ENCODE measurements around the gene COL27A1. TPM values are rescaled to one million over a fixed set of nuclear protein-coding genes. Genes with fewer than 3 reads are reported as not detected.

COL27A1 gene
- total RNA-seq, 1 donor from 2014 or later: 0.33 TPM

- H3K4me3 Mint-ChIP-seq: no peak overlapping the region
Measured at GRCh38 chr9:114347675-114348074, 192.3 kb downstream of the COL27A1 start.

GRCh38 chr9:114348261-114348905 is 193.0 kb downstream of the COL27A1 start:
- Mint-ChIP-seq H3K4me1 (peaks cover 44% of the 10 kb centered on the region), H3K4me3 (peak overlapping the region; percentile 58)
- intact Hi-C loops (cut with micrococcal nuclease): loop anchor here (1.0 to 2.0 kb wide), 2 partner anchors 9 to 268 kb away; no protein-coding TSS in a partner anchor

More at GRCh38 chr9:114347675-114348074, 192.3 kb downstream of the COL27A1 start:
- Mint-ChIP-seq H3K27ac (peak overlapping the region; percentile 94), H3K36me3 (ENCODE audit: low read depth) (peaks cover 95% of the 10 kb centered on the region), H3K9me3 (no peaks in the 10 kb centered on the region), H3K4me1 (peaks cover 41% of the 10 kb centered on the region), H3K27me3 (no peaks in the 10 kb centered on the region)
- no peak for TF ChIP-seq CTCF (IDR thresholded peaks at IDR 0.05)
- no peak for DNase-seq
- ChIA-PET POLR2A (interaction anchor here (2.7 to 13.9 kb wide), 2 partner anchors 37 to 51 kb away, joined by 30 to 188 read pairs; partner anchors contain the start of gene AKNA), CTCF (interaction anchor here (1.3 kb wide), 1 partner anchor 43 kb away, joined by 3 read pairs; no protein-coding TSS in a partner anchor)
- intact Hi-C loops (cut with micrococcal nuclease): loop anchor here (1.0 to 2.0 kb wide), 2 partner anchors 8 to 269 kb away; no protein-coding TSS in a partner anchor
- no peak for ATAC-seq (ENCODE audit: low read depth)

GRCh38 chr9:114348906-114349482 is 193.7 kb downstream of the COL27A1 start:
- TF ChIP-seq CTCF (IDR thresholded peaks at IDR 0.05): no peak
- POLR2A ChIA-PET: interaction anchor here (0.5 to 13.9 kb wide), 18 partner anchors 9 to 262 kb away, joined by 3 to 188 read pairs (median 7); partner anchors contain the start of genes AKNA, ATP6V1G1 and TMEM268
- Mint-ChIP-seq H3K4me1 (peaks cover 44% of the 10 kb centered on the region), H3K27me3 (no peaks in the 10 kb centered on the region), H3K27ac (peak overlapping the region; percentile 94), H3K36me3 (ENCODE audit: low read depth) (peaks cover 93% of the 10 kb centered on the region), H3K4me3 (peak overlapping the region; percentile 58), H3K9me3 (no peaks in the 10 kb centered on the region)
- peak; percentile 77 for DNase-seq
- peak; percentile 94 for ATAC-seq (ENCODE audit: low read depth)
- CTCF ChIA-PET: interaction anchor here (0.6 to 1.3 kb wide), 8 partner anchors 15 to 304 kb away, joined by 3 to 6 read pairs (median 3); no protein-coding TSS in a partner anchor
- intact Hi-C loops (cut with micrococcal nuclease): loop anchor here (1.0 to 2.0 kb wide), 7 partner anchors 10 to 268 kb away; no protein-coding TSS in a partner anchor

More at GRCh38 chr9:114348261-114348905, 193.0 kb downstream of the COL27A1 start:
- Mint-ChIP-seq H3K27me3 (no peaks in the 10 kb centered on the region), H3K36me3 (ENCODE audit: low read depth) (peaks cover 95% of the 10 kb centered on the region), H3K9me3 (no peaks in the 10 kb centered on the region), H3K27ac (peak overlapping the region; percentile 94)
- ATAC-seq (ENCODE audit: low read depth): no peak
- POLR2A ChIA-PET: interaction anchor here (0.5 to 13.9 kb wide), 17 partner anchors 8 to 262 kb away, joined by 3 to 188 read pairs (median 7); partner anchors contain the start of genes AKNA, ATP6V1G1 and TMEM268
- CTCF ChIA-PET: interaction anchor here (1.0 to 1.3 kb wide), 5 partner anchors 16 to 305 kb away, joined by 3 to 6 read pairs (median 3); no protein-coding TSS in a partner anchor
- DNase-seq: no peak
- TF ChIP-seq CTCF (IDR thresholded peaks at IDR 0.05): no peak

GRCh38 chr9:114349713-114350480 is 194.6 kb downstream of the COL27A1 start:
- CTCF ChIA-PET: interaction anchor here (0.8 kb wide), 1 partner anchor 56 kb away, joined by 4 read pairs; no protein-coding TSS in a partner anchor
- Mint-ChIP-seq H3K4me1 (peaks cover 44% of the 10 kb centered on the region), H3K36me3 (ENCODE audit: low read depth) (peaks cover 90% of the 10 kb centered on the region), H3K27ac (peak overlapping the region; percentile 94), H3K4me3 (peak overlapping the region; percentile 58), H3K9me3 (no peaks in the 10 kb centered on the region), H3K27me3 (no peaks in the 10 kb centered on the region)
- ATAC-seq (ENCODE audit: low read depth) (no peak), DNase-seq (no peak)
- POLR2A ChIA-PET: interaction anchor here (0.6 to 13.9 kb wide), 15 partner anchors 12 to 1129 kb away, joined by 3 to 188 read pairs (median 7); partner anchors contain the start of genes AKNA and TMEM268
- no peak for TF ChIP-seq CTCF (IDR thresholded peaks at IDR 0.05)
- intact Hi-C loops (cut with micrococcal nuclease): loop anchor here (1.0 to 2.0 kb wide), 6 partner anchors 16 to 267 kb away; no protein-coding TSS in a partner anchor

Data from activated B cell treated with CpG ODN at 0.5 μM for 24 hours (primary cell).